GM23248 (cell line): Measurements from ENCODE around the gene LIN28B. TPM values are rescaled to one million over a fixed set of nuclear protein-coding genes. Genes with fewer than 3 reads are reported as not detected.

ENCODE experiments used
- DNase-seq: peaks from one replicate; pipeline ENCODE4 v3.0.0-alpha.2; 2015
- H2AFZ ChIP-seq: fragments of 200-600 bp; sonication (generic); 2 replicates; pipeline ENCODE4 v1.6.1; 2016; ENCODE audit warnings: antibody characterized with exemption
- H3F3A ChIP-seq: fragments of 200-600 bp; sonication (generic); 2 replicates; pipeline ENCODE4 v1.6.1; 2016; ENCODE audit warnings: mild to moderate bottlenecking, antibody characterized with exemption, mixed run types; ENCODE audit not compliant: insufficient read depth
- H3K27ac ChIP-seq: fragments of 200-600 bp; sonication (generic); 2 replicates; pipeline ENCODE4 v1.5.1; 2016; ENCODE audit warnings: mild to moderate bottlenecking
- H3K27me3 ChIP-seq: fragments of 200-600 bp; sonication (generic); replicated peaks from 2 replicates; pipeline ENCODE4 v1.6.1; 2016; ENCODE audit warnings: mild to moderate bottlenecking; ENCODE audit not compliant: insufficient read depth
- H3K36me3 ChIP-seq: fragments of 200-600 bp; sonication (generic); 2 replicates; pipeline ENCODE4 v1.6.1; 2016; ENCODE audit warnings: low read depth, mild to moderate bottlenecking
- H3K4me1 ChIP-seq: fragments of 200-600 bp; sonication (generic); 2 replicates; pipeline ENCODE4 v1.6.1; 2016; ENCODE audit warnings: mild to moderate bottlenecking; ENCODE audit not compliant: insufficient read depth
- H3K4me2 ChIP-seq: fragments of 200-600 bp; sonication (generic); one replicate; pipeline ENCODE4 v1.6.1; 2016; ENCODE audit warnings: mild to moderate bottlenecking; ENCODE audit not compliant: unreplicated experiment
- H3K4me3 ChIP-seq: fragments of 200-600 bp; sonication (generic); 2 replicates; pipeline ENCODE4 v1.5.1; 2016; ENCODE audit warnings: mild to moderate bottlenecking
- H3K79me2 ChIP-seq: fragments of 200-600 bp; sonication (generic); 2 replicates; pipeline ENCODE4 v1.6.1; 2016; ENCODE audit warnings: mild to moderate bottlenecking; ENCODE audit not compliant: insufficient read depth
- H3K9ac ChIP-seq: fragments of 200-600 bp; sonication (generic); 2 replicates; pipeline ENCODE4 v1.6.1; 2016; ENCODE audit warnings: mild to moderate bottlenecking
- H3K9me2 ChIP-seq: fragments of 200-600 bp; sonication (generic); 2 replicates; pipeline ENCODE4 v1.6.1; 2016; ENCODE audit warnings: mixed run types, mild to moderate bottlenecking, moderate library complexity; ENCODE audit not compliant: insufficient read depth
- H3K9me3 ChIP-seq: fragments of 200-600 bp; sonication (generic); one replicate; pipeline ENCODE4 v1.6.1; 2017; ENCODE audit warnings: low read depth
- H4K20me1 ChIP-seq: fragments of 200-600 bp; sonication (generic); 2 replicates; pipeline ENCODE4 v1.6.0; 2016; ENCODE audit not compliant: insufficient read depth
- EZH2 ChIP-seq: fragments of 200-600 bp; sonication (generic); IDR thresholded peaks from 2 replicates; pipeline ENCODE4 v1.6.1; 2018; ENCODE audit warnings: antibody characterized with exemption, mild to moderate bottlenecking; ENCODE audit not compliant: insufficient read depth, poor library complexity, severe bottlenecking
- EZH2phosphoT487 ChIP-seq: fragments of 200-600 bp; sonication (generic); IDR thresholded peaks from 2 replicates; pipeline ENCODE4 v1.6.1; 2018; ENCODE audit warnings: antibody characterized with exemption, moderate library complexity, mild to moderate bottlenecking, low read depth; ENCODE audit not compliant: insufficient read depth
- WGBS, 2 experiments: methylation state at CpG; one replicate each; pipeline ENCODE4 v1.1.6; 2015 to 2017; ENCODE audit warnings: low lambda C conversion rate in 2 of 2, low coverage in 1 of 2; ENCODE audit errors: missing lambda C conversion rate in 2 of 2; 5-methylcytosine and 5-hydroxymethylcytosine counted together
- in situ Hi-C: fragments of 300-500 bp; cut with MboI; formaldehyde crosslinking; loops from 2 replicates; pipeline ENCODE4 v1.15.0; 2020
- polyA plus RNA-seq: library from polyadenylated mRNA; unstranded; fragments of >200 nt; fragmentation: Nextera tagmentation; extraction: Ambion mirVana; gene quantifications from 2 replicates; pipeline ENCODE4 v1.2.1, GENCODE V29; 2016
- total RNA-seq: library from RNA; depleted of rRNA; stranded (reverse); fragments of >200 nt; shearing (Covaris generic); gene quantifications from 2 replicates; pipeline ENCODE4 v1.2.3, GENCODE V29; 2014

The LIN28B gene
- total and polyA plus RNA-seq, 2 experiments from 2014 or later = not detected

DNA sequence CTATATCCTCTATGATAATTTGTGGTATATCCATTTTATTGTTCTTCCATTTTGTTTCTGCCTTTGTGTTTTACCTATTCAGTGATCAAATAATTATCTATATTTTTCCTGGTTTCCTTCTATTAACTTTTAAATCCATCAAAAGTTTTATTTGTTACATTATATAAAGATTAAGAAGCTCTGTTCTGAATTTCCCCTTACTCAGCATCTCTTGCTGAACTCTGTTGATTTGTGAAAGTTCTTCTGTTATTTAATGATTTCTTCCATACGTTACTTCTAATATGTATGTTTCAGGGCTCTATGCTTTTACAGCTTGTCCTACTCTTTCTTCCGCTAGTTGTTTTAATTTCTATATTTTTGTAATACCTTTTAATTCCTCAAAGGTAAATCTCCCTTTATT lies 87.1 kb downstream of the LIN28B start:
- Histone ChIP-seq H3K4me1 (0 out of 2 replicates have a peak, but pooled peaks cover 5% of the 10 kb centered on the region), H3K79me2 (no peaks in the 10 kb centered on the region), H4K20me1 (no peaks in the 10 kb centered on the region), H3K9me3 (no peaks in the 10 kb centered on the region), H3K27ac (no peak overlapping the region), H3K9ac (no peak overlapping the region), H3K36me3 (no peaks in the 10 kb centered on the region), H2AFZ (no peak overlapping the region), H3K4me2 (no peak overlapping the region), H3K27me3 (no peaks in the 10 kb centered on the region), H3K4me3 (no peak overlapping the region), H3K9me2 (no peaks in the 10 kb centered on the region), H3F3A (peaks cover 5% of the 10 kb centered on the region)
- no peak for TF ChIP-seq EZH2phosphoT487
- no peak for TF ChIP-seq EZH2
- in situ Hi-C loops = no loop called here
- WGBS, 2 experiments = 95 to 100% methylated on average over 2 of the region's 2 CpGs
- DNase-seq = no peak

- Histone ChIP-seq H3K4me2 (no peak overlapping the region), H3K9ac (no peak overlapping the region), H3K4me1 (0 out of 2 replicates have a peak, but pooled peaks cover 5% of the 10 kb centered on the region), H3K27ac (no peak overlapping the region), H3K9me2 (no peaks in the 10 kb centered on the region), H2AFZ (no peak overlapping the region), H3K36me3 (no peaks in the 10 kb centered on the region), H3K4me3 (no peak overlapping the region), H4K20me1 (no peaks in the 10 kb centered on the region), H3K9me3 (no peaks in the 10 kb centered on the region), H3K27me3 (no peaks in the 10 kb centered on the region), H3K79me2 (no peaks in the 10 kb centered on the region), H3F3A (peaks cover 5% of the 10 kb centered on the region)
- DNase-seq = peak; percentile 75
- in situ Hi-C loops = no loop called here
- 54 to 71% methylated on average over 1 of the region's 1 CpG for WGBS, 2 experiments
- TF ChIP-seq EZH2phosphoT487 = no peak
- no peak for TF ChIP-seq EZH2
Observed at GRCh38 chr6:105045526-105045925, 88.6 kb downstream of the LIN28B start.

DNA sequence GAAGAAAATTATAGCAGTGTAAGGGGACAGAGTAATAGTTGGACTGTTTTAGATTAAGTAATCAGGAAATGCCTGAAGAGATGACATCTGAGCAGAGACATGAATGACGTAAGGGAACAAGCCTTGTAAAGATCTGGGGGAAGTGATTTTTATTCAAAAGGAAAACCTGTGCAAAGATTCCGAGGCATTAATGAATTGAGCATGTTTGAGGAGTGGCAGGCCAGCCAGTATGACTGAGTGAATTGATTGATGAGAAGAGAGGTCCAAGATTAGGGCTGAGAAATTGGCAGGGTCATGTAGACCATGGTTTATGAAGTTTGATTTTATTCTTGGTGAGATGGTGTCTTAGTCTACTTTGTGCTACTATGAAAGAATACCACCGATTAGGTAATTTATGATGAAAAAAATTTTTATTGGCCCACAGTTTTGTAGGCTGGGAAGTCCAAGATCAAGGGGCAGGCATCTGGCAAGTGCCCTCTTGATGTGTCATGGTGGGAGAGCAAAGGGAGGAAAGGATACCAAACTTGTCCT lies 95.1 kb downstream of the LIN28B start:
- Histone ChIP-seq H3K79me2 (no peaks in the 10 kb centered on the region), H4K20me1 (no peaks in the 10 kb centered on the region), H3K4me3 (no peak overlapping the region), H3K9me3 (no peaks in the 10 kb centered on the region), H3K4me1 (peaks cover 11% of the 10 kb centered on the region), H3K27me3 (no peaks in the 10 kb centered on the region), H3K27ac (no peak overlapping the region), H3K4me2 (no peak overlapping the region), H3K9ac (no peak overlapping the region), H3F3A (no peaks in the 10 kb centered on the region), H2AFZ (peak overlapping the region; percentile 25; the same call in 1 of the 2 replicates), H3K9me2 (no peaks in the 10 kb centered on the region), H3K36me3 (no peaks in the 10 kb centered on the region)
- 21 to 22% methylated on average over 3 of the region's 3 CpGs for WGBS, 2 experiments
- in situ Hi-C loops = no loop called here
- DNase-seq = peak; percentile 63
- TF ChIP-seq EZH2 (no peak), EZH2phosphoT487 (no peak)

DNA sequence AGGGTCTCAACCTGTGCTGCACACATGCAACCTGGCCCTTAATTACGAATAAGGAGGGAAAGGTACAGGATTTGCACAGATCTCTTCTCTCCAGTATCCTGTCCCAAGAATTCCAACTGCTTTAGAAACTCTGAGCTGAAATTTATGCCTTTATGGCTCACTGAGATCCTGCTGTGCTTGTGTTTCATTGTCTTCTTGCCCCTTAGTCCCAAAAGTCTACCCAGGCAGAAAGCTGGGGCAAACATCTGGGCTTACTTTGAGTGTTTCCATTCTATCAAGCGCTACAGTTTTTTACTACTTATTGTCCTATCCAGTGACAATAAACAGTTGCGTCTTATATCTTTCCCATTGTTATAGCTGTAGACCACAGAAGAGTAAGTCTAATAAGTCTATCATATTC lies 99.7 kb downstream of the LIN28B start:
- Histone ChIP-seq H3K36me3 (no peaks in the 10 kb centered on the region), H3K4me2 (no peak overlapping the region), H2AFZ (no peak overlapping the region), H3K9me3 (no peaks in the 10 kb centered on the region), H3K4me3 (no peak overlapping the region), H3K27ac (no peak overlapping the region), H3K4me1 (peaks cover 7% of the 10 kb centered on the region), H3F3A (no peaks in the 10 kb centered on the region), H3K79me2 (no peaks in the 10 kb centered on the region), H3K27me3 (no peaks in the 10 kb centered on the region), H3K9ac (no peak overlapping the region), H3K9me2 (no peaks in the 10 kb centered on the region), H4K20me1 (no peaks in the 10 kb centered on the region)
- TF ChIP-seq EZH2 = no peak
- TF ChIP-seq EZH2phosphoT487 = no peak
- DNase-seq = no peak
- WGBS, 2 experiments = 64 to 72% methylated on average over 3 of the region's 3 CpGs
- in situ Hi-C loops = no loop called here

DNA sequence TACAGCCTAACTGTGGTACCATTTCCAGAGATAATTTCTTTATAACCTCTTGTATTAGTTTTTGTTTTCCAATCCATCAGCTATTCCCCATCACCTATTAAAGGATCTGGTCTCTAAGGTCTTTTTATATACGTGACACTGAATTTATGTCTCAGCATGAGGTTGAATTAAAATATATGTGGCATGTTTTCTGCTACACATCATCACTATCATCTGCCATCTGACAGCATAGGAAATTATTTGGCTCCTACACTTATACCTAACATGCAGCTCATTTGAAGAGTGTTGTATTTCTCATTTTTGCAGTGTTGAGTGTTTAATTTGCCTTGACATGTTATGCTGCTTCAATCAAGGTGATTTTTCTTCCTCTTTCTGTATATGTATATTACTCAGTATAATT lies 100.3 kb downstream of the LIN28B start:
- Histone ChIP-seq H2AFZ (no peak overlapping the region), H3K9ac (no peak overlapping the region), H3K27me3 (no peaks in the 10 kb centered on the region), H3F3A (no peaks in the 10 kb centered on the region), H3K27ac (no peak overlapping the region), H3K4me1 (peaks cover 1% of the 10 kb centered on the region), H3K36me3 (no peaks in the 10 kb centered on the region), H3K4me2 (no peak overlapping the region), H3K79me2 (no peaks in the 10 kb centered on the region), H4K20me1 (no peaks in the 10 kb centered on the region), H3K9me2 (no peaks in the 10 kb centered on the region), H3K9me3 (no peaks in the 10 kb centered on the region), H3K4me3 (no peak overlapping the region)
- in situ Hi-C loops = no loop called here
- WGBS, 2 experiments = 76 to 77% methylated on average over 1 of the region's 1 CpG
- DNase-seq = no peak
- TF ChIP-seq EZH2phosphoT487 = no peak
- TF ChIP-seq EZH2 = no peak
